ENCODE results near the gene GRIN2C.

Gene GRIN2C

GRCh38 chr17:74796211-74796610 lies 63.5 kb downstream of the GRIN2C start:
- DNase-seq: no peak

GRCh38 chr17:74795327-74796020 lies 64.2 kb downstream of the GRIN2C start:
- DNase-seq: no peak

- DNase-seq: no peak
These were observed 67.0 kb downstream of the GRIN2C start for GRCh38 chr17:74792586-74793105.

Data from NCI-H1436 treated with DMSO at 0.1 percent for 48 hours (cell line).